ENCODE results near the gene SLC45A2.

- TF ChIP-seq POLR2AphosphoS5 (IDR thresholded peaks at IDR 0.05), result no peak
- TF ChIP-seq CTCF (IDR thresholded peaks at IDR 0.05), result no peak
Observed at GRCh38 chr5:33931136-33931535, 53.4 kb downstream of the SLC45A2 start.
